ENCODE results near the gene LYPD1.
"Not testable (repeated sequence)": the region's sequence is repeated elsewhere in the genome, so short reads cannot be mapped to it uniquely, and the experiment has no call there.

Gene LYPD1

GRCh38 chr2:132669908-132670495 is at the start of gene LYPD1:
LYPD1 (minus strand) TSS chr2:132670205; CDS start chr2:132669932, 273 bp downstream.
- no peak for DNase-seq (ENCODE audit: low read depth in 2 of 2)

DNA sequence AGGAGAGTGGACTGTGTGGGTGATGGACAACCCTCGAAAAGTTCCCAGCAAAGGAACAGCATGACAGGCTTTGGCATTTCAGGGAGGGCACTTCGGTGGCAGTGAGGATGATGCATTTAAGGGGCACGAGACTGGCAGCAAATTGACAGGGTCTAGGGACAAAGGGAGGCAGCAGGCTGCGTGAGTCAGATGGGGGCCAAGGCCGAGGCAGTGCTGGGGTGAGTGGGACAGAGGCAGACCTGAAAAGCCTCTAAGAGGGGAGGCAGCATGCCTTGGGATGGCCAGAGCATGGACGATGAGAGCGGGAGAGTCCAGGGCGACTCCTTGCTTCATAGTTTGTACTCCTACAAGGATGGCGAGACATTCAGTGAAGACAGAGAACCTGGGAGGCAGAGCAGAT is 49.5 kb upstream of the LYPD1 start:
- DNase-seq (ENCODE audit: low read depth in 2 of 2) = no peak

DNA sequence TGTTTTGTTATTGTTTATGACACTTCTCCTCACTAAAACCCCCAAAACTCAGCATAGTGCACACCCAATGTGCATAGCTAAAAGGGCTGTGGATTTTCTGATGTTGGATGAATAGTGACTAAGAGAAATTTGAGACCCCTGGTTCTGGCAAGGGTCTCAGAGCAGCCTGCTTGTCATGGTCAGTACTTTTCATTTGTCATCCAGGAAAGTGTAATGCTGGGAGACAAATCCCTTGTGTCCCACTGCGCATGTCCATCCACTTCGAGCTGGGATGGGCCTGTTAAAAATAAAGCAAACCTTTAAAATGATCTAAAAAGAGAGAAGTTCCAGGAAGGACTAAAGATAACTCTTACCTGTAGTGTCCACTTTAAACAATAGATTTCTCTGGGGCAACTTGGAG is 46.9 kb upstream of the LYPD1 start:
- DNase-seq (ENCODE audit: low read depth in 2 of 2) = no peak

DNA sequence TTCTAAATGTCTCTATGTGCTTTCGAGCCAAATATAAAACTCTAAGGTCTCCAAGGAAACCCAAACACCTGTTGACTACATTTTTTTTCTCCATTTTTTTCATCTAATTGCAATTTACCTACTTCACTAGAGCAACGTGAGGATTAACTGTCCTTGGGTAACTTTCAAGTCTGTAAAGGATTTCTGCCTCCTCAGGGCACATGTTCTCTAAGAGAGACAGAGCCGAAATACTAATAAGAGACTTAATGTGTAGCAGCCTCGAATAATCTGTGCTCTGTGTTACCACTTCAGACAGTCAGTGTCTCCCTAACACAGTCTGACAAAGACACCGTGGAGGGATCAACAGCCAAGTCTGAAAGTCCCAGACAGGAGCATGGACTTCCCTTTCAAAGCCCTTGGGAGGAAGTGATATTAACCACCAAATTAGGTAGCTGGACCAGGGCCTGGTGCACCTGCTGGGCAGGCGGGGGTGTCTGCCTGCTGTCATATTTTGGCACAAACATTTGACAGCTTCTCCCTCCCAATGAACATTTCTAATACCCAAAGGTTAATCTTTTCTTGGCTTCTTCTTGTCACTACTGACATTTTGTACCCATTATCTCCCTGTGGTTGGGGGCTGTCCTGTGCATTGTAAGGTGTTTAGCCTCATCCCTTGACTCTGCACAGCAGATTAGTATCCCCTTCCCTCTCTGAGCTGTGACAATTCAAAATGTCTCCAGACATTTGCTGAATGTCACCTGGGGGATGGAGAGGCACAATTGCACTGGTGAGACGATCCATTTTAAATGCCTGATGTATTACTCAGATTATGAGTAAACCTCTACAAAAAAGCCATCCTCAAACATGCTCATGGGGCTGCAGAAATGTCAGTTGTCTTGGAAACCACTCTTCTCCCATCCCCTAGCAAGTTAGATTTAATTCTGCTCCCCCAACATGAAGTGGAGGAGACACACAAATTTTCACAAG is 45.7 kb upstream of the LYPD1 start:
- no peak for DNase-seq (ENCODE audit: low read depth in 2 of 2)

DNA sequence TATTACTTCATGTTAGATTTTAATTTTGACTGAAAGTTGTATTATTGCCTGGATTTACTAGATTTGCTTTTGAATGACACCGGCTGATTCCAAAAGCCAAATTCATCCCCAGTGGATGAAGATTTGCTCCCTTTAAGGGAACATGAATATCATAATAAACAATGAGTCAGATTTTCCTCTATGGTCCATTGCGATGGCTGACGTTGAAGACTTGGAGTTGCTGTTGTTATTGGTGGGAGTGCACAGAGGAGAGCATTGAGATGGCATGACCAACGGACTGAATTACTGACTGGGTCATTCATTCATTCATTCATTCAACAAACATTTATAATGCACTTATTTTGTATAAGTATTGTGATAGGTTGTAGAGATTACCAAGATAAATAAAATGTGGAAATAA is 33.4 kb upstream of the LYPD1 start:
- no peak for DNase-seq (ENCODE audit: low read depth in 2 of 2)

DNA sequence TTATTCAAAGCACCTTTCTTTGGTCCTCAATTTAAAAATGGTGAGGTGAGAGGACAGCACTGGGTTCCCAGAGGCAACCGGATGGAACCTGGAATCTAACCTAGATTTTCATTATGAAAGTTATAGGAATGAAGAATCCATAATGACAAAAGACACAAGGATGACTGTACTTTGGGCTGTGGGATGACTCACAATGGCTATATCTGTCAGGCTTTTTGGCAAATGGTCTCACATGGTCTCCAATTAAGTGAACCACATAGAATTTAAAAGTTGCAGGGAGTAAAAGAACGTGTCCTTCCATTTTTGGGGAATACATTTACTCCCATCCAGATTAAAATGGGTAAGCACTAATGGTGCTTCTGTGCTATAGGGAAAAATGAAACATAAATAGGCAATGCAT is 31.8 kb upstream of the LYPD1 start:
- no peak for DNase-seq (ENCODE audit: low read depth in 2 of 2)

DNA sequence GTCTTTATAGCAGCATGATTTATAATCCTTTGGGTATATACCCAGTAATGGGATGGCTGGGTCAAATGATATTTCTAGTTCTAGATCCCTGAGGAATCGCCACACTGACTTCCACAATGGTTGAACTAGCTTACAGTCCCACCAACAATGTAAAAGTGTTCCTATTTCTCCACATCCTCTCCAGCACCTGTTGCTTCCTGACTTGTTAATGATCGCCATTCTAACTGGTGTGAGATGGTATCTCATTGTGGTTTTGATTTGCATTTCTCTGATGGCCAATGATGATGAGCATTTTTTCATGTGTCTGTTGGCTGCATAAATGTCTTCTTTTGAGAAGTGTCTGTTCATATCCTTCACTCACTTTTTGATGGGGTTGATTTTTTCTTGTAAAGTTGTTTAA is 29.8 kb upstream of the LYPD1 start:
- DNase-seq (ENCODE audit: low read depth in 2 of 2) = not testable (repeated sequence)

DNA sequence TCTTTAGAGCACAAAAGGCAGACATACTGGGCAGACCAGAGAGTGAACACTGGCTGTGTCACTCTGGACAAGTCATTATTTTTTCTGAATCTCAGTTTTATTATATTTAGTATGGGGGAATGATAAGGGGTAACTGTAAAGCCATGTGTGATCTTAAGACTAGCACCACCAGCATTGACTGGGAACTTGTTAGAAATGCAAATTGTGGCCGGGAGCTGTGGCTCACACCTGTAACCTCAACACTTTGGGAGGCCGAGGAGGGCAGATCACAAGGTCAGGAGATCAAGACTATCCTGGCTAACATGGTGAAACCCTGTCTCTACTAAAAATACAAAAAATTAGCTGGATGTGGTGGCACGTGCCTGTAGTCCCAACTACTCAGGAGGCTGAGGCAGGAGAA is 28.3 kb upstream of the LYPD1 start:
- DNase-seq (ENCODE audit: low read depth in 2 of 2) = not testable (repeated sequence)

DNA sequence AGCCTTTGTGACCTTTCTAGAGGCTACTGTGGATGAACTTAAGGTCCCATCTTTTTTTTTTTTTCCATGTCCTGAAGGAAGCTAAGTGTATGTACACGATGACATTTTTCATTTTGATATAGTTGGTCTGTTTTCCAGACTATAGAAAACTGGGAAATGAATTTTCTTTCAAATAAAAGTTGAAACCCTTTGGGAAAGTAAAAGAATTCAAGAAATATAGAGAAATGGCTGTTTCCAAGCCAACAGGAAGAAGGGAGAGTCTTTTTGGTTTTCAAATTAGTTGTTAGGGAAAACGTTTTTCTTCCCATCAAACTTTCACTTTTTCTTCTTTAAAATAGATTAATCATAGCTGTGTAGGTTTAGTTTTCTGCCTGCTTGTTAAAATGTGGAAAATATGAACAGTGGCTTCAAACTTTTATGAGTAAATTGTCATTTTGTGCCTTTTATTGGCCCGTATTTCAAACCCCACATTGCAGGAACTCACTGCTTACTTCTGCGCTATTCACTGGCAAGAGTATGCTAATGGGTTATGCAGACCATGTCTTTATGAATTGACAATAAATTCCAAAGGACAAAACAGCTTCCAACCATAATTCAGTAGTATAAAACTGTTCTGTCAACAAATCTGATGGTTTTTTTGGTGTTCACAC is 27.7 kb upstream of the LYPD1 start:
- DNase-seq (ENCODE audit: low read depth in 2 of 2) = no peak

DNA sequence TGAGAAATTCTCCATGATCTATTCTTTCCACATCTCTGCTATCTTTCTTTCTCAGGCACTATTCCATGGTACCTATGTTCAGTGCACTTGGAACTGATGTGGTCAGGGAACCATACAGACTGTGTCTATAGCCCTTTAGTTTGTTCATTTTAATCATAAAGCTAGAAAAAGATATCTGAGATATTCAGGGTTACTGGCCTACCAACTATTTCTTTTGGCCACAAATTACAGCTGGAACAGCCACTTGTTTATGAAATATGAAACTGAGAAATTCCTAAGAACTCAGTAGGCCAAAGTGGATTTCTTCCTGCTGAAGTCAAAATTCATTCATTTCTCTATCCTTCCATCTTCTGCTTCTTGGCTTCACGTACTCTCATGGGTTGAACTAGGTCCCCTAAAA is 22.8 kb upstream of the LYPD1 start:
- no peak for DNase-seq (ENCODE audit: low read depth in 2 of 2)

- DNase-seq (ENCODE audit: low read depth in 2 of 2) = no peak
These were observed 21.6 kb upstream of the LYPD1 start for GRCh38 chr2:132691556-132691955.

GRCh38 chr2:132690664-132691303 is 20.8 kb upstream of the LYPD1 start:
- no peak for DNase-seq (ENCODE audit: low read depth in 2 of 2)

- DNase-seq (ENCODE audit: low read depth in 2 of 2) = no peak
These were observed 11.8 kb upstream of the LYPD1 start for GRCh38 chr2:132681766-132682165.

DNA sequence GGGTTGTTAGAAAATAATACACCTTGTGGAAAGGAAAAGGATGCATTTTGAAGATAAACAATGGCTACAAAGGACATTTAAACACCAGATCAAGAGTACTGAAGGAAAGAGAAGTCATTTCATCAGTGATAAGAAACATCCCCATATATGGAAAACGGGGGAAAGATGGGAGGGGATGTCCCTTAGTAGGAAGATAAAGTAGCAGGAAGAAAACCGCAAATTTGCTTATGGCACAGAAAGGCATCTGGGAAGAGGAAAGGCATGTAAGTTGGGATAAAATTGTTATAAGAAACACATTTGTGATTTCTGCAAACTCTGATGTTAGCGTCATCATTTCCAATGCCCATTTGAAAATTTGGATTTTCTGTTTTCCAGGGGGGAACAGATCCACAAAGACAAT is 10.5 kb upstream of the LYPD1 start:
- no peak for DNase-seq (ENCODE audit: low read depth in 2 of 2)

GRCh38 chr2:132678483-132678882 is 8.5 kb upstream of the LYPD1 start:
- no peak for DNase-seq (ENCODE audit: low read depth in 2 of 2)

- no peak for DNase-seq (ENCODE audit: low read depth in 2 of 2)
These were observed 7.7 kb upstream of the LYPD1 start for GRCh38 chr2:132677661-132678060.

DNA sequence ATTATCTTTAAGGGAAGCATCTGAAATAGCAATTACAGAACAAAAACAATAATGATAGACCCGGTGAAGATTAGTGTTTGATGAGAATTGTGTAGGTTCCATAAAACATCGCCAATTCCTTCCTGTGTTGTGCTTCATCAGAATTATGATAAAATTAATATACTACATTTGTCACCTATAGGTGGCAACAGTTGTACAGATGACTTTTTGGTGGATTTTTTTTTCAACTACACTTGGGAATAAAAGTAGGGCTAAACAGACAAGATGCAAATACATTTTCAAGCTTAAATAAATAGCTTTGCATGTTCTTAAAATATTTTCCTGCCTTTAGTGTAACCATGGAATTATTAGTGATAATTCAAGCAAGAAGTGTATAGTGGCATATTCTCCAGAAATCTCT is 7.0 kb upstream of the LYPD1 start:
- DNase-seq (ENCODE audit: low read depth in 2 of 2) = no peak

- DNase-seq (ENCODE audit: low read depth in 2 of 2) = no peak
These were observed 1.3 kb upstream of the LYPD1 start for GRCh38 chr2:132671151-132671835.

DNA sequence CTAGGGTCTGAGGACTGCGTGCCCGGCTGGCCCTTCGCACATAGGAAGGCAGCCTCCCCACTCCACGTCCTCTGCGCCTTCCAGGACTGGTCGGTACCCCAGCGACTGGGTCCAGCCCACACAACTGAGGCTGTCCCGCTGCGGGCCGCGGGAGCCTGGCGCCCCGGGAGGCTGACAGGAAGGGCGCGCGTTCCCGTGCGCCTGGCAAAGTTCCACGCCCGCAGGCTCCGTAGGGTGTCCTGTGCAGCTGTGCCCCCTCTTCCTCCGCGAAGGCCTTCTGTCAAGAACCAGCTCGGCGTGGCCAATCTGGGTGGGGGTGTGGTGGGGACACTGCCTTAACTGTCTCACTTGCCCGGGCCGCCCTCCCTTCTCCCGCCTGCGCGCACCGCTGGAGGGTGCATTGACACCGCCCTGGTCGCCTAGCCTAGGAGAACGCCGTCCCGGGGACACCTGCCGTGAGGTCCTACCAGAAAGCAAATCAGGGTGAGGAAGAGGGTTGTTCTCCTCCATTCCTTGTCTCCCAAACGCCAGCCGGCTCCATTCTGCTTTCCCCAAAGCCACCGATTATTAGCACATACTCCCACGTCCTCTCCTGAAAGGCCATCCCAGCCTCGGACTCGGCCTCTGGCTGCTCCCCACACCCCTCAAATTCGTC is 618 bp upstream of the LYPD1 start:
- DNase-seq (ENCODE audit: low read depth in 2 of 2) = no peak

DNA sequence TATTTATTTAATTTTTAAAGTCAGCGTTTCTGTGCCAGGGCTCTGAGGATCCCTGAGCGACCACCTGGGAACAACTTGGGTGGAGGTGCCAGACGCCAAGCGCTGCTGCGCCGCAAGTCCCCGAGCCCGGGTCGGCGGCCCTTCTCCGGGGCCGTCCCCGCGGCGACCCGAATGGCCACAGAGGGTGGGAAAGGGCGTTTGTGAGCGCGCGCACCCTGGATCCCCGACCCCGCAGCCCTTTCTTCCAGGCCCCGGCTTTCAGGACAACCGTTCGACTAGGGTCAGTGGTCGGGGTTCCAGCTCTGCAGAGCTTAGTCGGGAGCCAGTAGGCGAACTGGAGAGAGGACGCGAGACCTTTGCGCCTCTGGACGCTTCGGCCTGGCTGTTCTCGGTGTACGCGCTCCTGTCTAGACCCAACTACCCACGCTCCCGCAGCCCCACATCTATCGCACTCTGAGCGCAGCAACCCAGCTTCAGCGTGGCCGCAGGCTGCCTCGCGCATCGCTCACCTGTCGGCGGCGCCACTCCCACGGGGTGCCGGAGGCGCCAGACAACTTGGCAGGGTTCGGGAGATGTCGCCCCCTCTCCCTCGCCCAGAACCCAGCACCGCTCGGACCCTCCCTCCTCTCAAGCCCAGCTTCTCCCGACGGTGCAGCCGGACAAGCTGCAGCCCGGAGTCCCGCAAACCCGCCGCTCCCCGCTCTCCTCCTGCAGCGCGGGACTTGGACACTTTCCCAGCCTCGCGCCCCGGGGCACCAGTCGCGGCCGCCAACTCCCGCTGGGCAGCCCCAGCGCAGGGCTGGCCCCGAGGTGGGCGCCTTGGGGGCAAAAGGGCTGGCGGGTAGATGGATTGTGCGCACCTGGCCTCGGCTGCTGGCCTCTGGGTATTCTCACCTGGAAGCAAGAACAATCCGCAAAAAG is 758 bp downstream of the LYPD1 start:
- DNase-seq (ENCODE audit: low read depth in 2 of 2) = no peak

All from stimulated activated CD8-positive, alpha-beta memory T cell treated with anti-CD3 and anti-CD28 coated beads, Interleukin-2, amount 100 ng/mL, for 48 hours (primary cell).